Skeletal muscle satellite cell (primary cell): Measurements from ENCODE around the gene SMO.
A peak's percentile ranks its signal among the peaks of the same experiment; 100 is the strongest.

Experiments used
- H3K27me3 ChIP-seq: 2 replicates; pipeline ENCODE4 v1.7.0; 2013; ENCODE audit warnings: low read length; ENCODE audit not compliant: control insufficient read depth, insufficient read depth
- H3K36me3 ChIP-seq: 2 replicates; pipeline ENCODE4 v1.7.0; 2013; ENCODE audit warnings: mild to moderate bottlenecking, control low read depth, low read length; ENCODE audit not compliant: insufficient read depth
- H3K4me1 ChIP-seq: 2 replicates; pipeline ENCODE4 v1.7.0; 2013; ENCODE audit warnings: low read length; ENCODE audit not compliant: control insufficient read depth, insufficient read depth
- H3K4me2 ChIP-seq: 2 replicates; pipeline ENCODE4 v1.7.0; 2013; ENCODE audit warnings: mild to moderate bottlenecking, low read length
- H3K4me3 ChIP-seq: 2 replicates; pipeline ENCODE4 v1.7.0; 2013; ENCODE audit warnings: low read length
- H3K9ac ChIP-seq: 2 replicates; pipeline ENCODE4 v1.7.0; 2013; ENCODE audit warnings: mild to moderate bottlenecking, low read depth, low read length, moderate library complexity
- H3K9me3 ChIP-seq: replicated peaks from 2 replicates; pipeline ENCODE4 v1.7.0; 2013; ENCODE audit warnings: mild to moderate bottlenecking, control low read depth, low read length

The SMO gene

DNA sequence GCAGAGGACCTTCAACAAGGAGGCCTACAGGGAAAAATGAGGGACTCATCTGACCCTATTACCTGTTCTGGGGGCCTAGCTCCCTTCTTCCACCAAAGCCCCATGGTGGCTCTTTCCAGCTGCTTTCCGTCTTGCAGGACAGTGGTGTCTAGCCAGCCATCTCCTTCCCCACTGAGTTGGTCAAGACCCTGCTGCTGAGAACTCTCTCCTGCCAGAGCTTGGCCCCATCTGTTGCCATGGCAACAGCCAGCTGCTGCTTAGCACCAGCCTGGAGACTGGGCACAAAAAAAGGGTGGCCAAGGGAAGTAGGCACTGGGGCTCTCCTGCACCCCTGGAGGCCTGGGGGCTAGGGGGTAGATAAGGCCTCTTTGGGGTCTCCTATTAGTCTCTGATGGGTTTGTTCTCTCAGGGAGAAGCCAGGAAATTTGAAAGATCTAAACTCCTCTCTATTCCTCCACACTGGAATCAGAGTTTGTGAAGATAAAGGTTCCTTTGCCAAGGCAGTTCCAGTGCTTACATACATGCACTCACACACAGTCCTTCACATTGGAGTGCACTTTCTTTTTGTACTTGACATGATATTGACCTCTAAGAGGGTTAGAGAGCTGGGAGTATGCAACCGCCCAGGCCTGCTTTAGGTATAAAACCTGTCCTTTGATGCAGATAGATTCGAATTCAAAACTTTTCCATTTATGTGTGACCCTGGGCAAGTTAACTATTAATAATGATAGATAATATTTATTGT is 28.1 kb upstream of the SMO start:
- no peaks in the 10 kb centered on the region for H3K4me1 ChIP-seq
- no peaks in the 10 kb centered on the region for H3K9me3 ChIP-seq
- H3K27me3 ChIP-seq, result peaks cover 48% of the 10 kb centered on the region
- H3K4me2 ChIP-seq, result no peak overlapping the region
- no peak overlapping the region for H3K4me3 ChIP-seq
- H3K36me3 ChIP-seq, result no peaks in the 10 kb centered on the region
- H3K9ac ChIP-seq, result no peak overlapping the region

DNA sequence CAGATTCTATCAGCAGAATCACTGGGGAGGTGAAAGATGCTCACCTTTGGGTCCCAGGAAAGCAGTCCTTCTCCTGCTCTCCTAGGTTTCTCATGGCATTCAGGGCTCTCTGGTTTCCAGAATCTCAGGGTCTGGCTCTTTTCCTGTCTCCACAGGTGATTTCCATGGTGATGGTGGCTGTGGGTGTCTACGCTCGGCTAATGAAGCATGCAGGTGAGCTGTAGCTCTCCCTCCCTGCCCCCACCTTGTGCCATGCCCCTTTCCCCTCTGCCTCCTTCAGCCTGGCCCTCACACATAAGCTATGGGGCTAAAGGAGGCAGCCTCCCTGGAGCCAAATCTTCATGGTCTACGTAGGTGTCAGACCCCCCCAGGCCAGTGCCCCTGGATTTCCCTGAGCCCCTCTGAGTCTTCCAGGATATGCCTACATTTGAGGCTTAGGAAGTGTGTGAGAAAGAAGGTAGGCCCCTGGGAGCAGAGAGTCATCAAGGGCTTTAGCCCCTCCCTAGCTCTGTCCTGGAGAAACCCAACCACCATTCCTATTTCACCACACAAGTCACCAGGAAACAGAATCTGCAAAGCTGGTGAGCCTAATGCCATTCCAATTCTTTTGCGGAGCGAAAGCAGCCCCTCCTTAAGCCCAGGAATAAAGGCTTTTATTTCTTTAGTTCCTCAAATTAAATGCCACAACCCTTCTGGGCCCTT is 26.8 kb upstream of the SMO start:
- H3K9me3 ChIP-seq, result no peaks in the 10 kb centered on the region

DNA sequence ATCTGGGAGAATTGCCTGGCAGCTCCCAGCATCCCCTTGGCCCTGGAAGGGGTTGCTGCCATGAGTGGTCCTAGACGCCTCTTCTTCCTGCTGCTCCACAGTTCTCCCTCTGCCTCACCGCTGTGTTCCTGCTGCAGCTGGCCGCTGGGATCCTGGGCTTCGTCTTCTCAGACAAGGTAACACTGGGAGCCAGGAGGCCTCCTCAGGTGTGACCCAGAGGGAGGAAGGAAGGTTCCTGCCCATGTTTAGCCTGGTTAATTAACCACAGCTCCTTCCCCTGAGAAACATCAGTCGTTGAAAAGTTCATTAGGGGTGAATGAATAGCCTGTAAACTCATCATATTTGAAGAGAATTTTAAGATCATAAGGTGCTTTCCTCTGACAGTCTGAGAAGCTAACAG is 25.7 kb upstream of the SMO start:
- Histone ChIP-seq H3K27me3 (peaks cover 33% of the 10 kb centered on the region), H3K9me3 (no peaks in the 10 kb centered on the region), H3K4me3 (no peak overlapping the region), H3K36me3 (no peaks in the 10 kb centered on the region), H3K4me2 (no peak overlapping the region), H3K9ac (no peak overlapping the region), H3K4me1 (no peaks in the 10 kb centered on the region)

More for the DNA sequence above, 26.8 kb upstream of the SMO start:
- H3K4me3 ChIP-seq, result no peak overlapping the region
- H3K27me3 ChIP-seq, result peaks cover 38% of the 10 kb centered on the region
- no peak overlapping the region for H3K4me2 ChIP-seq
- no peaks in the 10 kb centered on the region for H3K4me1 ChIP-seq
- H3K9ac ChIP-seq, result no peak overlapping the region
- H3K36me3 ChIP-seq, result no peaks in the 10 kb centered on the region

DNA sequence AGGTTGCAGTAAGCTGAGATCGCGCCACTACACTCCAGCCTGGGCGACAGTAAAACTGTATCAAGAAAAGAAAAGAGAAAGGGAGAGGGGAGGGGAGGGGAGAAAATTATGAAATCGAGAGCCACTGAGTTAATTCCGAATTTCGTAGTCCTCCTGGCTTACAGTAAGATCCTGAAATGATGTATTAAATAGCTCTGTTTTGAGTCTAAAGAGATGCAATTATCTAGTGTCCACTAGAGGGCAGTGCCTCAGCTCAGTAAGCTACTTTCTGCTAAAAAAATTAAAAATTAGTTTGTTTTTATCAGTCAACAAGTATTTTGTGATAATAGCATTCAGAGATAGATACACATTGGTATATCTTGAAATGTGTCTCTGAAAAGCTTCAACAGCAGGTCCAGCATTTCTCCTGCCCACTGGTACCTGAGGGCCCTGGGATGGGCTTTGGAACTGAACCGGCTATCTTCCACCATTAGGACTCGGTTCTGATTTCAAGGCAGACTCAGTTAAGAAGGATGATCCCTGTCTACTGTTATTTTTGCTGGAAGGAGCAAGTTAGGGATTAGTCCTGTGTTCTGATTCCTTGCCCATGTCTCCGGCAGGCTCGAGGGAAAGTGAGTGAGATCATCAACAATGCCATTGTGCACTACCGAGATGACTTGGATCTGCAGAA is 24.4 kb upstream of the SMO start:
- H3K4me1 ChIP-seq, result no peaks in the 10 kb centered on the region
- H3K9me3 ChIP-seq, result no peaks in the 10 kb centered on the region
- H3K4me2 ChIP-seq, result no peak overlapping the region
- H3K36me3 ChIP-seq, result no peaks in the 10 kb centered on the region
- H3K4me3 ChIP-seq, result no peak overlapping the region
- H3K9ac ChIP-seq, result no peak overlapping the region
- peaks cover 36% of the 10 kb centered on the region for H3K27me3 ChIP-seq

DNA sequence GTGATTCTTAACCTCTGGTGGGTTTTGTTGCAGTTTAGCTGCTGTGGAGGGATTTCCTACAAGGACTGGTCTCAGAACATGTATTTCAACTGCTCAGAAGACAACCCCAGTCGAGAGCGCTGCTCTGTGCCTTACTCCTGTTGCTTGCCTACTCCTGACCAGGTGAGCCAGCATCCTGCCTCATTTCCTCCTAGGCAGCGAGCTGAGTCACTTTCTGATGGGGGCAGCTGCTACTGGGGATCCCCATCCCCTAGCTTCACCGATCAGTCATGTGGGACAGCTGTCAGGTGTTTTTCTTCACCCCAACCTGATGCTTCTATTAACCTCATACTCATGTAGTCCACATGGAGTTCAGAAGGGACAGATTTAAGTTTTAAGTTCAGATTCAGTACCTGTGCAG is 21.7 kb upstream of the SMO start:
- H3K36me3 ChIP-seq, result no peaks in the 10 kb centered on the region
- no peak overlapping the region for H3K4me3 ChIP-seq
- H3K9ac ChIP-seq, result no peak overlapping the region
- H3K4me1 ChIP-seq, result no peaks in the 10 kb centered on the region
- no peaks in the 10 kb centered on the region for H3K9me3 ChIP-seq
- no peak overlapping the region for H3K4me2 ChIP-seq
- H3K27me3 ChIP-seq, result peaks cover 39% of the 10 kb centered on the region

DNA sequence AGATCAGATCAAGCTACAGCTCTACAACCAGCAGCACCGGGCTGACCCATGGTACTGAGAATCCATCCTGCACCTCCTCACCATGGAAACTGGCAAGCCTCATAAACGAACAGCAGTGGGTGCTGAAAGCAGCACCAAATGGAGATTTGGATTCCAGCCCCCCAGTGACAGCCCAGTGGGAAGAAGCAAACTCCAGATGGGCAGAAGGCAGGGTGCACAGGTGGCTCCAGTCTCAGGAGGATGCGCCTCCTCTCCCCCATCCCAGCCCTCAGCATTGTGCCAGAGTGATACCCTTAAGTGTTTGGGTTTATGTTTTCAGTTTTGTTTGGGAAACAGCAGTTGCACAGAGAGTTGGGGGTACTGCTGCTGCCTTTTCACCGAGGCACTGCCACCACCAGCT is 20.6 kb upstream of the SMO start:
- Histone ChIP-seq H3K4me2 (no peak overlapping the region), H3K4me3 (no peak overlapping the region), H3K27me3 (peaks cover 39% of the 10 kb centered on the region), H3K4me1 (no peaks in the 10 kb centered on the region), H3K9me3 (no peaks in the 10 kb centered on the region), H3K36me3 (no peaks in the 10 kb centered on the region), H3K9ac (no peak overlapping the region)

DNA sequence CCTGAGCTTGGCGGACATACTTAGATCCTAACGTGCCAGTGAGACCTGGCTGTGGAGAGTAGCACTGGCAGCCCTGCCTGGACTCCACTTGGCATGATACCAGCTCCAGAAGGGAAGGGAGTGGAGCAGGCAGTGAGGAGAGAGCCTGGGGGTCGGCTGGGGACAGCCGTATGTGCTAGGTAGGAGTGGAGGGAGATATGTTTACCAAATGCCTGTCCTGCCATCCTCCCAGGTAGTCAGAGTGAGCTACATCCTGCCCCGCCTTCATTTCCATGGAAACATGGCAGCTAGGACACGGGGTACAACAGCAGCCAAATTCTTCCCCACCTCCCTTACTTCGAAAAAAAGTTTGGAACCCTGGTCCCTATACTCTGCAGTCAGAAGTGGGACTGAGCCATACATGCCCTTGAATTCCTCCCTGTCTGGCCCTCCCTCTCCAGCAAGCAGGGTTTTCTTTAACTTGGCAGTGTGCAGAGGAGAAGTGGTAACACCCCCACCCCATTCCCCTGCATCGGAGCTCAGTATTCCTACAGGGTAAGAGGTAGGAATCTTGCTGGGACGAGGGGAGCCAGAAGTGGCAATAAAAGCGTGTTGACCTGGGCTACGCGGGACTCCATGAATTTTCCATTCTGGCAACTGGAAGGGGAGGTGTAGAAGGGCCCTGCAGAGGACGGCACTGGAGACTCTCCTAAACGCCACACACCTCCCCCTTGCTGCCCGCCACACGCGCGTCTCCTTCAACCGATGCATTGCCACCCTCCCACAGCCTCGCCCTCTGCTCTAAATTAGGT is 20.0 kb upstream of the SMO start:
- Histone ChIP-seq H3K36me3 (no peaks in the 10 kb centered on the region), H3K4me1 (no peaks in the 10 kb centered on the region), H3K9me3 (no peaks in the 10 kb centered on the region), H3K4me3 (no peak overlapping the region), H3K4me2 (peak overlapping the region; percentile 78), H3K9ac (no peak overlapping the region), H3K27me3 (peaks cover 40% of the 10 kb centered on the region)

DNA sequence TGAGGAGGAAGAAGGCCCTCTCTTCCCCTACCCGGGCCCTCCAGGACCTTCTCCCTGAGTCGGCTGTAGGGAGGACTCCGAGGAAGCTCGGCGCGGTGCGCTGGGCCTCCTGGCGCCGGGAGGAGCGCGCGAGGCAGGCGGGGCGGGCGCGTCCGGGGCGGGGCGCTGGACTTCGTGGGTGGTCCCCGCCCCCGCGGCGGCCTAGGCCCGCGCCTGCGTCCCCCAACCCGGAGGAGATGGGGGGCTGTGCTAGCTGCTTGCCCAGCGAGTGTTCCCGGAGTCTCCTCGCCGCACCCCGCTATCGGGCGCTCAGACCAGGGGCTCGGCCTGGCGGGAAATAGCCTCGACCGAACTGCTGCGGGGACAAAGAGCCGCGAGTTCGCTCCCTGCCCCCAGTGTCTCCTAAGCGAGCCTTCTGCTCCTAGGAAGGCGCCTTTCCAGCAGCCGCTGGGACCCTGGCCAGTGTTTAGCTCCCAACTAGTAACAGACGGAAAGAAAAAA is 19.2 kb upstream of the SMO start:
- Histone ChIP-seq H3K4me3 (peak overlapping the region; percentile 51), H3K4me1 (no peaks in the 10 kb centered on the region), H3K27me3 (peaks cover 40% of the 10 kb centered on the region), H3K9me3 (no peaks in the 10 kb centered on the region), H3K4me2 (peak overlapping the region; percentile 78), H3K9ac (no peak overlapping the region), H3K36me3 (no peaks in the 10 kb centered on the region)

DNA sequence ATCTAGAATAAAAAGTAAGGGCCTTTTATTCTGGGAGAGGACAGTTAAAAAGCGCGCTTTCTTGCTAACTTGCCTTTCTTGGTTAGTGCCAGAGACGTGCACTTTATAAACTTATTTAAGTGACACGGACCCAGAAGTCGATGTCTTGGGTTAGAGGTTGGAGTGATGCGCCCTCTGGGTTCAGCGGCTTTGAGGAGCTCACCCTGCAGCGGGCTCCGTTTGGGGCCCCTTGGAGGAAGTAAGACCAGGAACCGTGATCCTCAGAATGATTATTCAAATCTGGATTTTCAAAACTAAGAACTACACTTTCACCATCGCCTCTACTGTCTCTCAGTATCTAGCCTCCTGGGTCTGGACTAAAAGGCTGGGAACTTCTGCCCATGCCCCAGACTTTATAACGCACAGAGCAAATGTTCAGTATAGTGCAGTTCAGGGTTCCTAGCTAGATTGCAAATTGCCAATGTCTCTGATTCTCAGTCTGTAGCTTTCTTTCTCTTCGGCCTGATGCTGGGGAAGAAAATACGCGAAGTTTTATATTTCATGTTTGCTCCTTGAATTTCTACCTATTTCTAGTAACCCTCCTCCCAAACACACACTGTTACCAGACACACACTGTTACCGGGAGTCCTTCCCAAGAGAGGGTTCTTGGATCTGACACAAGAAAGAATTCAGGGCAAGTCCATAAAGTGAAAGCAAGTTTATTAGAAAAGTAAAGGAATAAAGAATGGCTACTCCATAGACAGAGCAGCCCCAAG is 18.6 kb upstream of the SMO start:
- H3K4me1 ChIP-seq, result no peaks in the 10 kb centered on the region
- no peaks in the 10 kb centered on the region for H3K36me3 ChIP-seq
- H3K9ac ChIP-seq, result no peak overlapping the region
- H3K27me3 ChIP-seq, result peaks cover 47% of the 10 kb centered on the region
- peak overlapping the region; percentile 78 for H3K4me2 ChIP-seq
- no peak overlapping the region for H3K4me3 ChIP-seq
- H3K9me3 ChIP-seq, result no peaks in the 10 kb centered on the region

DNA sequence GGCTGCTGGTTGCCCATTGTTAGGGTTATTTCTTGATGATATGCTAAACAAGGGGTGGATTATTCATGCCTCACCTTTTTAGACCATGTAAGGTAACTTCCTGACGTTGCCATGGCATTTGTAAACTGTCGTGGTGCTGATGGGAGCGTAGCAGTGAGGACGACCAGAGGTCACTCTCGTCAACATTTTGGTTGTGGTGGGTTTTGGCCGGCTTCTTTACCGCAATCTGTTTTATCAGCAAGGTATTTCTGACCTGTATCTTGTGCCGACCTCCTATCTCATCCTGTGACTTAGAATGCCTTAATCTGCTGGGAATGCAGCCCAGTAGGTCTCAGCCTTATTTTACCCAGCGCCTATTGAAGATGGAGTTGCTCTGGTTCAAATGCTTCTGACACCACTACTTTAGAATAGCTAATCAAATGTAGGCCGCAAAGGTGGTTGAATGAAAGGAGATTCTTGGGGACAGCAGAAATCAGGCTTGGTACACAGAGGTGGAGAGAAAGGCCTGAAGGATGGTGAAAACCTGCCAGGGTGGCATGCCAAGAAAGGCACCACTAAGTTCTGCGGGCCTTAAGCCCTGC is 17.9 kb upstream of the SMO start:
- Histone ChIP-seq H3K4me1 (no peaks in the 10 kb centered on the region), H3K4me2 (no peak overlapping the region), H3K27me3 (peaks cover 49% of the 10 kb centered on the region), H3K9ac (no peak overlapping the region), H3K36me3 (no peaks in the 10 kb centered on the region), H3K4me3 (no peak overlapping the region), H3K9me3 (no peaks in the 10 kb centered on the region)
